ENCODE measurements around the gene FBN1. TPM values are rescaled to one million over a fixed set of nuclear protein-coding genes. Genes with fewer than 3 reads are reported as not detected.
A peak's percentile ranks its signal among the peaks of the same experiment; 100 is the strongest.

The FBN1 gene
- total and polyA plus RNA-seq, 2 donors (not counting 3 experiments of a cell fraction or from before 2014, with no cell fraction given) = 107 to 111 TPM

DNA sequence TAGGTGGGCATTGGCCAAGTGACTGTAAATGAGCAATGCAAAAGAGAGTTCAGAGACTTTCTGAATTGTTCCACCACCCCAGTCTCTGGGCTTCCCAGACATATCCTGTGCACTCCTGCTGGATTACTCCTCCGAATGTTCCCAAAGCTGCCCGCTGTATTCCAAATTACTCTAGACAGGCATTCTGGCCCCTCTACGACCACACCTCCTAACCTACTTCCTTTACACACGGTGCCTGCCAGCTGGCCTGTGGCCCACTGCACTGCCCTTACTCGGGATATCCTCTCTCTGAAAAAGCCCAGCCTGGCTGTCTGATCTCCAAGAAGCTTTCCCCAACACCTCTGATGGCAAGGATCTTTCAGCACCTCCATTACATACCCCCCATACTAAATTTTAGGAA is 247.7 kb downstream of the FBN1 start:
- H3K9ac ChIP-seq (replicated peaks; ENCODE audit: extremely low read depth, insufficient read depth, low read length) = no peak overlapping the region
- H3K9me1 ChIP-seq (replicated peaks; ENCODE audit: control insufficient read depth, extremely low read depth, insufficient read depth, low read length) = no peaks in the 10 kb centered on the region
- peaks cover 22% of the 10 kb centered on the region for H3K4me1 ChIP-seq (ENCODE audit: control insufficient read depth, extremely low read depth, insufficient read depth, low read length)
- H3K27ac ChIP-seq (ENCODE audit: insufficient read depth, low read depth, low read length) = no peak overlapping the region
- ChIA-PET POLR2A (no interaction called here), CTCF (interaction anchor here (0.6 to 1.4 kb wide), 2 partner anchors 9 to 12 kb away, joined by 3 to 5 read pairs; no protein-coding TSS in a partner anchor)
- H3K4me3 ChIP-seq (replicated peaks in 1 of 3; ENCODE audit: insufficient read depth in 1 of 3, low read depth in 1 of 3, low read length in 3 of 3) = no peak overlapping the region
- dilution Hi-C loops (cut with MboI; ENCODE audit: extremely low pct_ligation_motif_present, low sequenced_read_pairs) (no loop called here), intact Hi-C loops (cut with micrococcal nuclease) (no loop called here)
- no peaks in the 10 kb centered on the region for H3K79me2 ChIP-seq (ENCODE audit: control insufficient read depth, insufficient read depth, low read length)
- no peaks in the 10 kb centered on the region for H3K9me3 ChIP-seq (replicated peaks; ENCODE audit: control insufficient read depth, insufficient read depth, low read length)
- no peak overlapping the region for H2AFZ ChIP-seq (ENCODE audit: low read depth, low read length)
- TF ChIP-seq POLR2AphosphoS5 (IDR thresholded peaks at IDR 0.05; ENCODE audit: insufficient read depth, low read depth, low read length) (no peak), MYC (IDR thresholded peaks at IDR 0.05; ENCODE audit: low read depth, low read length) (no peak), JUN (IDR thresholded peaks at IDR 0.05; ENCODE audit: borderline replicate concordance, insufficient read depth, insufficient read length, low read depth) (no peak), POLR2A (IDR thresholded peaks at IDR 0.05; ENCODE audit: low read depth, low read length) (no peak)
- TF ChIP-seq, protein P1, sequence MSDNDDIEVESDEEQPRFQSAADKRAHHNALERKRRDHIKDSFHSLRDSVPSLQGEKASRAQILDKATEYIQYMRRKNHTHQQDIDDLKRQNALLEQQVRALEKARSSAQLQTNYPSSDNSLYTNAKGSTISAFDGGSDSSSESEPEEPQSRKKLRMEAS (IDR thresholded peaks at IDR 0.05; ENCODE audit: insufficient read depth, insufficient read length) = no peak
- TF ChIP-seq, protein P2, sequence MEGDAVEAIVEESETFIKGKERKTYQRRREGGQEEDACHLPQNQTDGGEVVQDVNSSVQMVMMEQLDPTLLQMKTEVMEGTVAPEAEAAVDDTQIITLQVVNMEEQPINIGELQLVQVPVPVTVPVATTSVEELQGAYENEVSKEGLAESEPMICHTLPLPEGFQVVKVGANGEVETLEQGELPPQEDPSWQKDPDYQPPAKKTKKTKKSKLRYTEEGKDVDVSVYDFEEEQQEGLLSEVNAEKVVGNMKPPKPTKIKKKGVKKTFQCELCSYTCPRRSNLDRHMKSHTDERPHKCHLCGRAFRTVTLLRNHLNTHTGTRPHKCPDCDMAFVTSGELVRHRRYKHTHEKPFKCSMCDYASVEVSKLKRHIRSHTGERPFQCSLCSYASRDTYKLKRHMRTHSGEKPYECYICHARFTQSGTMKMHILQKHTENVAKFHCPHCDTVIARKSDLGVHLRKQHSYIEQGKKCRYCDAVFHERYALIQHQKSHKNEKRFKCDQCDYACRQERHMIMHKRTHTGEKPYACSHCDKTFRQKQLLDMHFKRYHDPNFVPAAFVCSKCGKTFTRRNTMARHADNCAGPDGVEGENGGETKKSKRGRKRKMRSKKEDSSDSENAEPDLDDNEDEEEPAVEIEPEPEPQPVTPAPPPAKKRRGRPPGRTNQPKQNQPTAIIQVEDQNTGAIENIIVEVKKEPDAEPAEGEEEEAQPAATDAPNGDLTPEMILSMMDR (IDR thresholded peaks at IDR 0.05; ENCODE audit: extremely low read depth in 1 of 2, insufficient read depth in 1 of 2, low read depth in 1 of 2, low read length in 2 of 2) = no peak
- peak; percentile 85 for DNase-seq (ENCODE audit: low read depth, low spot score)
- H3K4me2 ChIP-seq (ENCODE audit: insufficient read depth, low read length) = no peak overlapping the region
- H4K20me1 ChIP-seq (replicated peaks; ENCODE audit: control insufficient read depth, extremely low read depth, insufficient read depth, low read length) = no peaks in the 10 kb centered on the region
- no peaks in the 10 kb centered on the region for H3K27me3 ChIP-seq (ENCODE audit: control insufficient read depth in 2 of 2, insufficient read depth in 2 of 2, low read length in 2 of 2)
- no TSS peak for BruUV-seq (replicated peaks)
- FAIRE-seq = peak; percentile 56
- H3K36me3 ChIP-seq (ENCODE audit: control insufficient read depth in 2 of 2, extremely low read depth in 1 of 2, insufficient read depth in 2 of 2, low read length in 2 of 2) = no peaks in the 10 kb centered on the region

DNA sequence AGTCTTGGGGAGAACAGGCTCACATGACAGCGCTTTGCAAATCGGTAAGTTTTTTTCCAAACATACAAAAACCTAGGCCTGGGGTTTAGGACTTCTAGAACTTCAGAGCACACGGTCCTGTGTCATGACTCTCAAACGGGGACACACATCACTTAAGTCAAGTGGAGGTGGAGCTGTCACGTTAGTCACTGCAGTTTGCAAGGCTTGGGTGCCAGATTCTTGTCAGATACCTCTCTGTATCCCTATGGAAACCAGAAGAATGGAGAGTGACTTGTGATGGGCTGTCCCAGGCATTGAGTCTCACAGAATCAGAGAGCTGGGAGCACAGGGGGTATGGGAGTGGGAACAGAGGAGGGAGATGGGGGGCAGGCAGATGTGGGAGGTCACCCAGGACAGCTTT is 249.5 kb downstream of the FBN1 start:
- H2AFZ ChIP-seq (ENCODE audit: low read depth, low read length) = no peak overlapping the region

More for the DNA sequence above, 249.5 kb downstream of the FBN1 start:
- peaks cover 27% of the 10 kb centered on the region for H3K4me1 ChIP-seq (ENCODE audit: control insufficient read depth, extremely low read depth, insufficient read depth, low read length)
- BruUV-seq (replicated peaks) = no TSS peak
- FAIRE-seq = no peak
- POLR2A ChIA-PET = no interaction called here
- dilution Hi-C loops (cut with MboI; ENCODE audit: extremely low pct_ligation_motif_present, low sequenced_read_pairs) = no loop called here
- no peaks in the 10 kb centered on the region for H3K9me3 ChIP-seq (replicated peaks; ENCODE audit: control insufficient read depth, insufficient read depth, low read length)
- no peaks in the 10 kb centered on the region for H3K36me3 ChIP-seq (ENCODE audit: control insufficient read depth in 2 of 2, extremely low read depth in 1 of 2, insufficient read depth in 2 of 2, low read length in 2 of 2)
- H3K4me3 ChIP-seq (replicated peaks in 1 of 3; ENCODE audit: insufficient read depth in 1 of 3, low read depth in 1 of 3, low read length in 3 of 3) = no peak overlapping the region
- CTCF ChIA-PET = interaction anchor here (0.9 to 1.7 kb wide), 2 partner anchors 37 to 39 kb away, joined by 3 to 5 read pairs; no protein-coding TSS in a partner anchor
- no peak overlapping the region for H3K9ac ChIP-seq (replicated peaks; ENCODE audit: extremely low read depth, insufficient read depth, low read length)
- DNase-seq (ENCODE audit: low read depth, low spot score) = no peak
- no peaks in the 10 kb centered on the region for H3K27me3 ChIP-seq (ENCODE audit: control insufficient read depth in 2 of 2, insufficient read depth in 2 of 2, low read length in 2 of 2)
- no peak overlapping the region for H3K4me2 ChIP-seq (ENCODE audit: insufficient read depth, low read length)
- TF ChIP-seq, protein P1 (IDR thresholded peaks at IDR 0.05; ENCODE audit: insufficient read depth, insufficient read length) = no peak
- TF ChIP-seq GATA2 (IDR thresholded peaks at IDR 0.05; ENCODE audit: insufficient read depth, insufficient read length, low read depth, low read length) (no peak), POLR2AphosphoS5 (IDR thresholded peaks at IDR 0.05; ENCODE audit: insufficient read depth, low read depth, low read length) (no peak), EZH2 (IDR thresholded peaks at IDR 0.05; ENCODE audit: borderline replicate concordance, low read depth, low read length, severe bottlenecking) (no peak), MYC (IDR thresholded peaks at IDR 0.05; ENCODE audit: low read depth, low read length) (no peak)
- no peaks in the 10 kb centered on the region for H3K9me1 ChIP-seq (replicated peaks; ENCODE audit: control insufficient read depth, extremely low read depth, insufficient read depth, low read length)
- intact Hi-C loops (cut with micrococcal nuclease) = no loop called here
- H3K27ac ChIP-seq (ENCODE audit: insufficient read depth, low read depth, low read length) = no peak overlapping the region
- H4K20me1 ChIP-seq (replicated peaks; ENCODE audit: control insufficient read depth, extremely low read depth, insufficient read depth, low read length) = no peaks in the 10 kb centered on the region
- H3K79me2 ChIP-seq (ENCODE audit: control insufficient read depth, insufficient read depth, low read length) = no peaks in the 10 kb centered on the region

Measured in endothelial cell of umbilical vein (primary cell).